Peyer's patch (tissue), 4 donors: ENCODE results near the gene ANGPTL2. TPM values are rescaled to one million over a fixed set of nuclear protein-coding genes. Genes with fewer than 3 reads are reported as not detected.

Experiments used
- DNase-seq, 3 donors: peaks; one replicate each; pipeline ENCODE4 v3.0.0-alpha.2; 2017 to 2019
- H3K27ac ChIP-seq, 4 donors: fragments of 200-600 bp; sonication (generic); one replicate each; pipeline ENCODE4 v1.5.1; 2016 to 2019
- H3K27me3 ChIP-seq, 2 donors: fragments of 200-600 bp; sonication (generic); one replicate each; pipeline ENCODE4 v1.5.1; 2019
- H3K36me3 ChIP-seq, 3 donors: fragments of 200-600 bp; sonication (generic); one replicate each; pipeline ENCODE4 v1.5.1; 2016 to 2019
- H3K4me1 ChIP-seq, 4 donors: fragments of 200-600 bp; sonication (generic); one replicate each; pipeline ENCODE4 v1.5.1; 2016 to 2019
- H3K4me3 ChIP-seq, 4 donors: fragments of 200-600 bp; sonication (generic); 1 replicate in 3 of 4; 2 replicates in 1 of 4; pipeline ENCODE4 v1.5.1; 2016 to 2019; ENCODE audit warnings: mild to moderate bottlenecking in 1 of 4
- H3K9me3 ChIP-seq, 4 donors: fragments of 200-600 bp; sonication (generic); one replicate each; pipeline ENCODE4 v1.5.1; 2016 to 2019; ENCODE audit warnings: mild to moderate bottlenecking in 1 of 4
- CTCF ChIP-seq, 6 experiments: fragments of 450-650 bp in 4 of 6; fragments of 200-600 bp in 2 of 6; sonication (generic) in 1 of 6; IDR thresholded peaks; one replicate each; pipeline ENCODE4 v1.5.1; 2017 to 2019; ENCODE audit warnings: antibody characterized with exemption in 6 of 6, mild to moderate bottlenecking in 3 of 6, moderate library complexity in 1 of 6
- POLR2A ChIP-seq, 2 donors: fragments of 450-650 bp; IDR thresholded peaks; one replicate each; pipeline ENCODE4 v1.5.1; 2017; ENCODE audit warnings: antibody characterized with exemption in 2 of 2, mild to moderate bottlenecking in 2 of 2, moderate library complexity in 2 of 2
- total RNA-seq, 4 donors: library from RNA; depleted of rRNA; stranded (reverse); fragments of >200 nt; gene quantifications; one replicate each; pipeline ENCODE4 v1.1.0, GENCODE V29; 2016

Gene ANGPTL2
- total RNA-seq, 4 donors from 2014 or later, result 2.8 to 14.0 (median 11.3) TPM

DNA sequence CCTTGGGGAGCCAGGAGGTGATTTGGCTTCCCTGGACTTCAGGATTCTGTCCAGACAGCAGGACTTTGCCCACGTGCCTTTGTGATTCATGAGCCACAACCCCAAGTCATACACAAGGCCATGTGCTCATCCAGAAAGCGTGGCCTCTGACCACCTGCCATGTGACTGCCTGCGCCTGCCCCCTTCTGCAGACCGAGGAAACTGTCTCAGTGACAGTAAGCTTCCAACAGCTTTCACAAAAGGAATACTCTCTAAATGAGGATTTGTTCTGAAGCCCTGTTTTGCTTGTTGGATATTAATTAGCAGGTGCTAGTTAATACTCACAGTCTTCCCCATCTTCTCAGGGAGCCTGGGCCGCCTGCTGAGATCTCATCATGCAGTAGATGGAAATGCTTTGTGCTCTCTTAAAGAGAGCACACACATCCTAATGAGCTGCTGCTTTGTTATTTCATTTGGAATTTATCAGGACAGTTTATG lies 36.9 kb upstream of the ANGPTL2 start:
- peak in 2 of 3 donors; percentile 71 to 82 for DNase-seq
- Histone ChIP-seq H3K36me3 (no peaks in the 10 kb centered on the region), H3K27me3 (no peaks in the 10 kb centered on the region), H3K27ac (peak overlapping the region in 2 of 4 donors; percentile 12 to 14), H3K4me3 (no peak overlapping the region), H3K9me3 (no peaks in the 10 kb centered on the region), H3K4me1 (peaks cover 0 to 29% (median under 1%) of the 10 kb centered on the region in 4 donors)
- TF ChIP-seq CTCF (IDR thresholded peaks at IDR 0.05) (peak in 3 of 6 experiments; percentile 20 to 41 (median 35)), POLR2A (IDR thresholded peaks at IDR 0.05) (no peak)

DNA sequence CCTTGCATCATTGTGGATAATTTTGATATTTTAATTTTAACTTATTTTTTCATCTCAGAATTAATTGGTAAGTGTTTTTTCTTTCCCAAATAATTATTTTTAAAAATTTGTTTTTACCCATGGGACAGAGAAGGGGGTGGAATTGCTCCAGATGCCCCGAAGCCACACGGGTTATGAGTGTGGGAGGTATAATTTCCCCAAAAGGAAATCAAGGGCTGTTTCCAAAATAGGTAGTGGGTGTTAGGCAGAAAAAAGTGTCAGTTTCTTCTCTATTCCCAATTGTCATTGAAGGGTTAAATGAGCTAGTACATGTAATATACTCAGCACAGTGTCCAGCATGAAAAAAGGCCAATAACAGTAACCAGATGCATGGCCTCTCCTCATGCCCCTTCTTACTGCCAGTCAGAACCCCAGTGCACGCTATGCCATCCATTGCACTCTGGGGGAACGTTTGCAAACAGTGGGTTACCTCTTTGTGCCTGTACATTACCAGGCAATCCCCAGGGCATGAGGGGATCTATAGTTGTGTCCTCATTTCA lies 36.4 kb upstream of the ANGPTL2 start:
- peak overlapping the region in 1 of 4 donors; percentile 12 for H3K27ac ChIP-seq
- no peak for DNase-seq
- H3K4me1 ChIP-seq, result peaks cover 0 to 34% (median 4%) of the 10 kb centered on the region in 4 donors
- H3K36me3 ChIP-seq, result no peaks in the 10 kb centered on the region
- H3K4me3 ChIP-seq, result no peak overlapping the region
- TF ChIP-seq CTCF (IDR thresholded peaks at IDR 0.05) (no peak), POLR2A (IDR thresholded peaks at IDR 0.05) (no peak)
- H3K27me3 ChIP-seq, result no peaks in the 10 kb centered on the region
- no peaks in the 10 kb centered on the region for H3K9me3 ChIP-seq

- Histone ChIP-seq H3K4me1 (peaks cover 0 to 25% (median 7%) of the 10 kb centered on the region in 4 donors), H3K27me3 (no peaks in the 10 kb centered on the region), H3K27ac (peak overlapping the region in 3 of 4 donors; percentile 37 to 68 (median 63)), H3K4me3 (no peak overlapping the region), H3K36me3 (no peaks in the 10 kb centered on the region), H3K9me3 (no peaks in the 10 kb centered on the region)
- TF ChIP-seq POLR2A (IDR thresholded peaks at IDR 0.05) (no peak), CTCF (IDR thresholded peaks at IDR 0.05) (no peak)
- DNase-seq, result no peak
These were observed 33.0 kb upstream of the ANGPTL2 start for GRCh38 chr9:127155314-127155960.

DNA sequence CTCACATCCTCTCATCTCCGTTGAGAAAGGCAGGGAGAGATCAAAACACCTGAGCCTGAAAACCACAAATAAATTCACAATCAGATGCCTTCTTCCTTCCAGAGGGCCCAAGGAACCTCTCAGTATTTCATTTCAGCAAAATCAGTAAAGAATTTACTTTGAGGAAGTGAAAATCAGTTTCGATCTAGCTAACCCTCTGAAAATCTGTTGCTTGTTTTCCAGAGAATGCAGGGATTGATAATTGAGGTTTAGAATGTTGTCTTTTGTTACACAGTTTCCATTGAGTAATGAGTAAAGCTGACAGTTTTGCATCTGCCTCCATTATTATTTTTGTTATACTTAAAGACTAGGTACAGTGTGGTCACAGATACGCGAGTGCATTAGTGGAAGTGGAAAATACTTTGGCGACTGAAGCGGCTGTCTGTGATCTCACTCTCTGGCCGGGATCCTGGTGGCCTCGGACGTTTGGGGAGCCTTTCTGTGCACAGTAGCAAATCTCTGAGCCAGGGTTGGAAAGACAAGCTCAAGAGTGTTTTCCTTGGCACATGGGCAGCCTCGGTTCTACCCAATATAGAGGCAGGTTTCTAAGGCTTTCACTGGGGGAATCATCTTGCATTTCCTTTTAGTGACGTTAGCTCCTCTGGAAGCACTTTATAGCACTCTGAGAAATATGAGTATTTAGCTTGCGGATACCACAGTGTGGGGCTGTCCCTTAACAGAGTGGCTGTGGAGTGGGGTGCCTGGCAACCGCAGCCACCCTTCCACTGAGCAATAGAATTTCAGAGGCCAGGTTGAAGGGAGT lies 32.2 kb upstream of the ANGPTL2 start:
- H3K27me3 ChIP-seq, result no peaks in the 10 kb centered on the region
- DNase-seq, result peak in 2 of 3 donors; percentile 40 to 52
- H3K4me3 ChIP-seq, result peak overlapping the region in 1 of 4 donors; percentile 7
- H3K9me3 ChIP-seq, result no peaks in the 10 kb centered on the region
- TF ChIP-seq CTCF (IDR thresholded peaks at IDR 0.05), result no peak
- TF ChIP-seq POLR2A (IDR thresholded peaks at IDR 0.05), result no peak
- H3K4me1 ChIP-seq, result peaks cover 0 to 25% (median 7%) of the 10 kb centered on the region in 4 donors
- H3K27ac ChIP-seq, result peak overlapping the region in 3 of 4 donors; percentile 37 to 68 (median 63)
- no peaks in the 10 kb centered on the region for H3K36me3 ChIP-seq

DNA sequence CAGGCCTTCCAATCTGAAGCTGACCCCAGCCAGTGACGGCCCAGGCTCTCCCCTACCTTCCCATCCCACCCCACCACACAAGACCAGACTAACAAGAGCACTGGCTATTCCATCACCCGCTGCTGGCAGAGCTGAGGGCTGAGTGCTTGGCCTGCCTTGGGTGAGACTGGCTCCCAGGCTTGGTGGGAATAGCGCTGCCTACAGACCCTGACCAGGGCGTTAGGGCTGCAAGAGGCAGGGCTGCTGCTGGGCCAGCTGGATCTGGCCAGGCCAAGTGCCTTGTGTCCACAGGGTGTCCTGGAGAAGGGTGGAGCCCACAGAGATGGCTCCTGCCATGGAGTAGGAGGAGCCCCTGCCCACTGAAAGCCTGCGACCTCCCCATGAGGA lies 31.6 kb upstream of the ANGPTL2 start:
- Histone ChIP-seq H3K9me3 (no peaks in the 10 kb centered on the region), H3K4me3 (no peak overlapping the region), H3K27me3 (no peaks in the 10 kb centered on the region), H3K27ac (peak overlapping the region in 3 of 4 donors; percentile 37 to 68 (median 63)), H3K36me3 (no peaks in the 10 kb centered on the region), H3K4me1 (peaks cover 0 to 22% (median 7%) of the 10 kb centered on the region in 4 donors)
- peak in 2 of 3 donors; percentile 42 to 48 for DNase-seq
- TF ChIP-seq CTCF (IDR thresholded peaks at IDR 0.05) (no peak), POLR2A (IDR thresholded peaks at IDR 0.05) (no peak)
